Fibroblast of lung (primary cell): ENCODE measurements around the gene HDAC4. TPM values are rescaled to one million over a fixed set of nuclear protein-coding genes. Genes with fewer than 3 reads are reported as not detected.

Experiments used
- DNase-seq, 2 donors: peaks; one replicate each; pipeline versions ENCODE4 v3.0.0 to v3.0.0-alpha.2; 2010; ENCODE audit warnings: low read depth in 2 of 2
- H2AFZ ChIP-seq: 2 replicates; pipeline ENCODE4 v1.5.1; 2012; ENCODE audit warnings: low read length, control low read depth, inconsistent platforms
- H3K27ac ChIP-seq: 2 replicates; pipeline ENCODE4 v1.5.1; 2011; ENCODE audit warnings: low read length, control low read depth; ENCODE audit not compliant: insufficient read depth
- H3K27me3 ChIP-seq: 2 replicates; pipeline ENCODE4 v1.5.1; 2011; ENCODE audit warnings: mild to moderate bottlenecking, low read length; ENCODE audit not compliant: control insufficient read depth, insufficient read depth
- H3K36me3 ChIP-seq: 2 replicates; pipeline ENCODE4 v1.5.1; 2011; ENCODE audit warnings: low read length; ENCODE audit not compliant: control insufficient read depth, insufficient read depth
- H3K4me1 ChIP-seq: 2 replicates; pipeline ENCODE4 v1.5.1; 2011; ENCODE audit warnings: low read length; ENCODE audit not compliant: control insufficient read depth, insufficient read depth; ENCODE audit errors: extremely low read depth
- H3K4me2 ChIP-seq: 2 replicates; pipeline ENCODE4 v1.5.1; 2011; ENCODE audit warnings: low read length, control low read depth; ENCODE audit not compliant: insufficient read depth; ENCODE audit errors: extremely low read depth
- H3K4me3 ChIP-seq, 4 experiments: fragments of 200-600 bp in 1 of 4; sonication (generic) in 1 of 4; replicated peaks in 1 of 4; 2 replicates each; pipeline ENCODE4 v1.5.1; 2011 to 2016; ENCODE audit warnings: low read length in 4 of 4, low read depth in 3 of 4, mild to moderate bottlenecking in 3 of 4, control low read depth in 2 of 4, inconsistent platforms in 1 of 4, mixed read lengths in 1 of 4; ENCODE audit not compliant: insufficient read depth in 1 of 4; ENCODE audit errors: control extremely low read depth in 1 of 4
- H3K79me2 ChIP-seq: 2 replicates; pipeline ENCODE4 v1.5.1; 2012; ENCODE audit warnings: mild to moderate bottlenecking, low read length, inconsistent platforms; ENCODE audit not compliant: control insufficient read depth, insufficient read depth
- H3K9ac ChIP-seq: 2 replicates; pipeline ENCODE4 v1.5.1; 2011; ENCODE audit warnings: mild to moderate bottlenecking, low read length, control low read depth; ENCODE audit not compliant: insufficient read depth
- H3K9me3 ChIP-seq: 2 replicates; pipeline ENCODE4 v1.5.1; 2012; ENCODE audit warnings: low read depth, low read length; ENCODE audit not compliant: control insufficient read depth, insufficient read depth
- H4K20me1 ChIP-seq: 2 replicates; pipeline ENCODE4 v1.5.1; 2011; ENCODE audit warnings: low read length; ENCODE audit not compliant: control insufficient read depth, insufficient read depth; ENCODE audit errors: extremely low read depth
- CTCF ChIP-seq, 2 donors: IDR thresholded peaks in 1 of 2; conservative IDR thresholded peaks in 1 of 2; 1 replicate in 1 of 2; 2 replicates in 1 of 2; pipeline ENCODE4 v1.5.1; 2011 to 2012; ENCODE audit warnings: low read length in 2 of 2, control low read depth in 1 of 2, inconsistent platforms in 1 of 2, low read depth in 1 of 2, mild to moderate bottlenecking in 1 of 2
- EZH2 ChIP-seq: IDR thresholded peaks from 2 replicates; pipeline ENCODE4 v1.5.1; 2012; ENCODE audit warnings: low read length, control low read depth, mild to moderate bottlenecking; ENCODE audit errors: missing control alignments
- polyA plus RNA-seq, 2 donors: library from polyadenylated mRNA; depleted of rRNA in 1 of 2; stranded (reverse) in 1 of 2; unstranded in 1 of 2; fragments of >200 nt; gene quantifications; 2 replicates each; pipeline ENCODE4 v1.2.1, GENCODE V29; 2011 to 2012; ENCODE audit warnings: missing spikeins in 1 of 2
- total RNA-seq: library from RNA; depleted of rRNA; stranded (reverse); fragments of >200 nt; gene quantifications from 2 replicates; pipeline ENCODE4 v1.2.1, GENCODE V29; 2014

Gene HDAC4
- total and polyA plus RNA-seq, 2 donors (not counting 1 experiment from before 2014, with no cell fraction given), result 7.4 to 19.8 TPM

DNA sequence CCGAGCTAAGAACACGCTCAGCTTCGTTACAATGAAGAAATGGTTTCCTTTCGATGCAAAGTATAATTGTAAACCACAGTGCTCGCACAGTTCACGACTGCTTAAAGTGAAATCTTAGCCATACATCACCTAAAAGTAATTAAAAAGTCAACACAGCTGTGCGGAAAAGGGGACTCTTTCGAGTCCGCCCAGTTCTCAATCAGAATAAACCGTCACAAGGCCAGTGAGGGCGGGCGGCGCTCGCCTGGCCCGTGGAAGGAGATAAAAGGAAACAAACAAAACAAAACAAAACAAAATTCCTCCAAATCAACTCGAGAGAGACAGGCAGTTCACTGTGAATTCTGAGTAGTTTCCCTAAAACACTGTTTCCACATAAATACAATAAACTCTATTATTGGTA, 352.1 kb downstream of the HDAC4 start:
- H3K79me2 ChIP-seq, result no peaks in the 10 kb centered on the region
- H3K9me3 ChIP-seq, result no peaks in the 10 kb centered on the region
- H3K4me3 ChIP-seq, result no peak overlapping the region
- H3K27ac ChIP-seq, result no peak overlapping the region
- peaks cover 3% of the 10 kb centered on the region for H3K36me3 ChIP-seq
- H3K9ac ChIP-seq, result no peak overlapping the region
- no peak for DNase-seq
- no peak overlapping the region for H2AFZ ChIP-seq
- H3K4me1 ChIP-seq, result no peaks in the 10 kb centered on the region
- no peak overlapping the region for H3K4me2 ChIP-seq
- no peaks in the 10 kb centered on the region for H4K20me1 ChIP-seq
- no peaks in the 10 kb centered on the region for H3K27me3 ChIP-seq
- TF ChIP-seq CTCF (conservative IDR thresholded peaks at IDR 0.05 in 1 of 2, IDR thresholded peaks at IDR 0.05 in 1 of 2; ENCODE audit: low read depth in 1 of 2, low read length in 2 of 2) (no peak), EZH2 (no peak)

- Histone ChIP-seq H3K4me3 (no peak overlapping the region), H2AFZ (no peak overlapping the region), H3K4me1 (no peaks in the 10 kb centered on the region), H3K79me2 (no peaks in the 10 kb centered on the region), H3K9ac (no peak overlapping the region), H3K4me2 (no peak overlapping the region), H3K9me3 (no peaks in the 10 kb centered on the region), H3K27ac (no peak overlapping the region), H3K36me3 (peaks cover 3% of the 10 kb centered on the region), H4K20me1 (no peaks in the 10 kb centered on the region), H3K27me3 (no peaks in the 10 kb centered on the region)
- TF ChIP-seq EZH2, result no peak
- TF ChIP-seq CTCF (conservative IDR thresholded peaks at IDR 0.05 in 1 of 2, IDR thresholded peaks at IDR 0.05 in 1 of 2; ENCODE audit: low read depth in 1 of 2, low read length in 2 of 2), result no peak
- no peak for DNase-seq
Observed at GRCh38 chr2:239047861-239048260, 353.0 kb downstream of the HDAC4 start.

DNA sequence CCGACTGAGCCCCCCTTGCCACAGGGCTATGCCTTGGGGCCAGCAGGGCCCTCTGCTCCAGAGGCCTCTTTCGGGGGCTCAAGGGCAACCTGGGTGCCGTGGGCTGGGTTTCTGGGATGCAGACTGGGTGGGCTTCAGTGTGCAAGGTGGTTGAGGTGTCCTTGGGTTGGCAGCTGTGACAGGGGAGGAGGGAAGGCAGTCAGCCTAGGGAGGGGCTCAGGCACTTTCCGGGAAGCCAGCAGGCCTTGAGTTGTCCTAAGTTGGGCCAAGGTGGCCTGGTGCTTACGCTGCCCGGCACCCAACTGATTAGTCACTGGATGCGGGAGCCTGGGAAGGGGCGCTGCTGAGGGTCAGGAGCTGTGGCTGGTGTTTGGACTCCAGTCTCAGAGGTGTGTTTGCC, 353.4 kb downstream of the HDAC4 start:
- Histone ChIP-seq H3K4me3 (no peak overlapping the region), H4K20me1 (no peaks in the 10 kb centered on the region), H2AFZ (no peak overlapping the region), H3K9ac (no peak overlapping the region), H3K9me3 (no peaks in the 10 kb centered on the region), H3K79me2 (no peaks in the 10 kb centered on the region), H3K4me2 (no peak overlapping the region), H3K27me3 (no peaks in the 10 kb centered on the region), H3K27ac (no peak overlapping the region), H3K36me3 (peaks cover 1% of the 10 kb centered on the region), H3K4me1 (no peaks in the 10 kb centered on the region)
- no peak for DNase-seq
- TF ChIP-seq CTCF (conservative IDR thresholded peaks at IDR 0.05 in 1 of 2, IDR thresholded peaks at IDR 0.05 in 1 of 2; ENCODE audit: low read depth in 1 of 2, low read length in 2 of 2), result no peak
- no peak for TF ChIP-seq EZH2
